Chondrocyte (in vitro differentiated cells): ENCODE measurements around the gene MKRN3. TPM values are rescaled to one million over a fixed set of nuclear protein-coding genes. Genes with fewer than 3 reads are reported as not detected.

Experiments
- DNase-seq: peaks from one replicate; pipeline ENCODE4 v3.0.0; 2021; ENCODE audit warnings: mixed read lengths, low spot score
- H3K27ac Mint-ChIP-seq: one replicate; pipeline ENCODE4 v1.8.0; 2021; ENCODE audit warnings: mild to moderate bottlenecking, moderate library complexity, mixed read lengths; ENCODE audit not compliant: unreplicated experiment
- H3K27me3 Mint-ChIP-seq: 2 replicates; pipeline ENCODE4 v1.8.0; 2021; ENCODE audit warnings: low read depth, mixed read lengths
- H3K36me3 Mint-ChIP-seq: 2 replicates; pipeline ENCODE4 v1.8.0; 2021; ENCODE audit warnings: low read depth, mixed read lengths
- H3K4me1 Mint-ChIP-seq: 2 replicates; pipeline ENCODE4 v1.8.0; 2021; ENCODE audit warnings: low read depth, mild to moderate bottlenecking, mixed read lengths
- H3K4me3 Mint-ChIP-seq: one replicate; pipeline ENCODE4 v1.8.0; 2021; ENCODE audit warnings: mild to moderate bottlenecking, moderate library complexity, mixed read lengths; ENCODE audit not compliant: unreplicated experiment
- H3K9me3 Mint-ChIP-seq: 2 replicates; pipeline ENCODE4 v1.8.0; 2021; ENCODE audit warnings: low read depth, mixed read lengths
- microRNA-seq: library from miRNA; unstranded; fragments of <30 nt; microRNA quantifications from one replicate; pipeline ENCODE4 v1.2.0, GENCODE V29; 2020; ENCODE audit warnings: borderline number of aligned reads
- total RNA-seq: library from RNA; stranded (reverse); gene quantifications from 3 replicates; pipeline ENCODE4 v1.2.1, GENCODE V29; 2021
- TF ChIP-seq, protein P1 (sequence below): fragments of 200-600 bp; sonication (generic); IDR thresholded peaks from 2 replicates; pipeline ENCODE4 v1.5.0; 2021; ENCODE audit warnings: antibody characterized with exemption, mild to moderate bottlenecking, moderate library complexity

Gene MKRN3
- total RNA-seq, 1 donor from 2014 or later, result not detected

DNA sequence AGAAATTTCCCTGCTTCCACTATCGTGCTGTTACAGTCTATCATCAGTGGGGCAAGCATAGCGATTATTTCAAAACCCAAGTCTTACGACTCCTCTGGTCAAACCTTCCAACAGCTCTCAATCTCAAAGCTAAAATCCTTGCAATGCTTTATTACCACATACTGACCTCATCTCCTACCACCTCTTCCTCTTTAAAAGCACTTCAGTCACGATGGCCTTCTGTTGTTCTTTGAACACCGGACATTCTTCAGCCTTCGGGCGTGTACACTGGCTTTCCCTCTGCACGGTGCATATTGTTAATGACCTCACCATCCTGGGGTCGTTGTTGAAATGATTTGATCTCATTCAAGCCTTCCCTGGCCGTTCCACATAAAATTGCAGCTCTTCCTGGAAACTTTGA is 51.1 kb downstream of the MKRN3 start:
- Mint-ChIP-seq H3K27me3 (no peaks in the 10 kb centered on the region), H3K27ac (no peak overlapping the region), H3K9me3 (peaks cover 16% of the 10 kb centered on the region), H3K36me3 (no peaks in the 10 kb centered on the region), H3K4me1 (no peaks in the 10 kb centered on the region), H3K4me3 (no peak overlapping the region)
- TF ChIP-seq, protein P1, sequence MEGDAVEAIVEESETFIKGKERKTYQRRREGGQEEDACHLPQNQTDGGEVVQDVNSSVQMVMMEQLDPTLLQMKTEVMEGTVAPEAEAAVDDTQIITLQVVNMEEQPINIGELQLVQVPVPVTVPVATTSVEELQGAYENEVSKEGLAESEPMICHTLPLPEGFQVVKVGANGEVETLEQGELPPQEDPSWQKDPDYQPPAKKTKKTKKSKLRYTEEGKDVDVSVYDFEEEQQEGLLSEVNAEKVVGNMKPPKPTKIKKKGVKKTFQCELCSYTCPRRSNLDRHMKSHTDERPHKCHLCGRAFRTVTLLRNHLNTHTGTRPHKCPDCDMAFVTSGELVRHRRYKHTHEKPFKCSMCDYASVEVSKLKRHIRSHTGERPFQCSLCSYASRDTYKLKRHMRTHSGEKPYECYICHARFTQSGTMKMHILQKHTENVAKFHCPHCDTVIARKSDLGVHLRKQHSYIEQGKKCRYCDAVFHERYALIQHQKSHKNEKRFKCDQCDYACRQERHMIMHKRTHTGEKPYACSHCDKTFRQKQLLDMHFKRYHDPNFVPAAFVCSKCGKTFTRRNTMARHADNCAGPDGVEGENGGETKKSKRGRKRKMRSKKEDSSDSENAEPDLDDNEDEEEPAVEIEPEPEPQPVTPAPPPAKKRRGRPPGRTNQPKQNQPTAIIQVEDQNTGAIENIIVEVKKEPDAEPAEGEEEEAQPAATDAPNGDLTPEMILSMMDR, result no peak
- no peak for DNase-seq

Small RNA genes lying within 50 kb of the gene (microRNA-seq; reads per million reads assigned to microRNA genes)
- not detected for gene MIR4508

Other genes starting within 250 kb of the MKRN3 start
- not detected in 3 replicates for gene GOLGA6L26, start 231.5 kb upstream of the MKRN3 start, total RNA-seq
- 0.32 to 0.94 TPM (median 0.46 TPM) in 3 replicates for gene GOLGA8S, start 210.9 kb upstream of the MKRN3 start, total RNA-seq
- gene GOLGA6L2, start 118.4 kb upstream of the MKRN3 start, total RNA-seq, result not detected in 3 replicates
- 6.4 to 8.0 TPM (median 6.9 TPM) in 3 replicates for gene MAGEL2, start 82.2 kb downstream of the MKRN3 start, total RNA-seq
- gene NDN, start 121.6 kb downstream of the MKRN3 start, total RNA-seq, result 44.3 to 50.4 TPM (median 44.5 TPM) in 3 replicates